Measurements from ENCODE around the gene YTHDF1.

DNA sequence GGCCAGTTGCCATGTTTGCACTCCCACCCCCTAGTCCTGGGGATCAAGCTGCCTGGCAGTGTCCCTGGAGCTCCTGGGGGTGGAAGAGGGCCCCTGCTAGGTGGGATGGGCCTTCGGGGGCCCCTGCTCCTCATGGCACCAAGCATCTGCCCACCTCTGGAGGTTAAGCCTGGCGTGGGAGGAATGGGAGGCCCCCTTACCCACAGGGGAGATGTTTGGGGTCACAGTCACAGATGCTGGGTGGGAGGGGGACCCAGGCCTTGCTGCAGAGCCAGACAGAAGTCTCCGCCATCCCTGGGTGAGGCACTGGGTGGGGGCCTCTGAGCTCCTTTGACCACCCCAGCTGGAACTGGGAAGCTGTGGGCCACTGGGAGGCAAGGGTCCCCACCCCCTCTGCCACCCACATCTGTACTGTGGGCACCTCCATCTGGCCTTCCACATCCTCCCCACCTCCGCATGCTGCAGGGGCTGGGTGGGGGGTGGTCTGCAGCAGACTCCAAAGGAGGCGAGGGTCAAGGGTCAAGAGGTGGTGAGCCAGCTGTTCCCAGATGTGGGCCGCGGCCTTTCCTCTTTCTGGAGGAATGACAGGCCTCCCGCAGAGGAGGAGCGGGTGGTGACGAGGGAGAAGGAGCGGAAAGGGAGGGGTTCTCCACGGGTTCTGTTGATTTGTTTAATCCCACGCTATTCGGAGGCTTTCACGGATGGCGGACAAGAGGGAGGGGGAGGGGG, 41.5 kb downstream of the YTHDF1 start:
- TF ChIP-seq, protein P1, sequence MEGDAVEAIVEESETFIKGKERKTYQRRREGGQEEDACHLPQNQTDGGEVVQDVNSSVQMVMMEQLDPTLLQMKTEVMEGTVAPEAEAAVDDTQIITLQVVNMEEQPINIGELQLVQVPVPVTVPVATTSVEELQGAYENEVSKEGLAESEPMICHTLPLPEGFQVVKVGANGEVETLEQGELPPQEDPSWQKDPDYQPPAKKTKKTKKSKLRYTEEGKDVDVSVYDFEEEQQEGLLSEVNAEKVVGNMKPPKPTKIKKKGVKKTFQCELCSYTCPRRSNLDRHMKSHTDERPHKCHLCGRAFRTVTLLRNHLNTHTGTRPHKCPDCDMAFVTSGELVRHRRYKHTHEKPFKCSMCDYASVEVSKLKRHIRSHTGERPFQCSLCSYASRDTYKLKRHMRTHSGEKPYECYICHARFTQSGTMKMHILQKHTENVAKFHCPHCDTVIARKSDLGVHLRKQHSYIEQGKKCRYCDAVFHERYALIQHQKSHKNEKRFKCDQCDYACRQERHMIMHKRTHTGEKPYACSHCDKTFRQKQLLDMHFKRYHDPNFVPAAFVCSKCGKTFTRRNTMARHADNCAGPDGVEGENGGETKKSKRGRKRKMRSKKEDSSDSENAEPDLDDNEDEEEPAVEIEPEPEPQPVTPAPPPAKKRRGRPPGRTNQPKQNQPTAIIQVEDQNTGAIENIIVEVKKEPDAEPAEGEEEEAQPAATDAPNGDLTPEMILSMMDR (IDR thresholded peaks at IDR 0.05), result no peak
- no peak for TF ChIP-seq POLR2A (IDR thresholded peaks at IDR 0.05)
